ENCODE data around the gene C4orf50. TPM values are rescaled to one million over a fixed set of nuclear protein-coding genes. Genes with fewer than 3 reads are reported as not detected.

C4orf50 gene
- total and polyA plus RNA-seq, 2 of the 8 experiments (the other 6 are each of a cell fraction or from before 2014, with no cell fraction given) = 0.08 to 0.22 TPM

DNA sequence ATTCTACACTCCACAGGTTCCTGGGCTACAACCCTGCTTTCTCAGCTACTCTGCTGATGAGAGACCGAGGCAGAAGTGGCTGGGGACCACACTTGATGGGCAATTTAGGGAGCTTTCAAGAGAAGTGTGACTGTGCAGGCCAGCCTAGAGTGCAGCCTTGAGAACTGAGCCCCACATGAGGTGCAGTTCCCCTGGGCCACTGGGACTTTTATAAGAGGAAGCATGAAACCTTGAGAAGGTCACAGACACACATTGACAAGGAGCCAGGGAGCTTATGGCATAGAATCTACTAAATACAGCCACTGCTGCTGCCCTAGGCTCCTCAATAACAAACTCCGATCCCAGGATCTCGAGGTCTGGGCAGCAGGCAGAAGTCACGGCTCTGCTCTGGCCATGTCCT lies 13.1 kb downstream of the C4orf50 start:
- CTCF ChIA-PET (ENCODE audit: partially characterized antibody) = interaction anchor here (0.8 to 2.5 kb wide), 8 partner anchors 9 to 105 kb away, joined by 3 to 13 read pairs (median 4); partner anchors contain the start of gene C4orf50
- no peak overlapping the region for H3K27ac ChIP-seq (ENCODE audit: low read depth, low read length)
- no peak overlapping the region for H3K23ac ChIP-seq (ENCODE audit: insufficient read length)
- no peak overlapping the region for H2BK12ac ChIP-seq (ENCODE audit: low read depth, low read length)
- H3K79me1 ChIP-seq (ENCODE audit: low read depth, low read length) = no peaks in the 10 kb centered on the region
- no peak overlapping the region for H2AFZ ChIP-seq (ENCODE audit: low read length)
- peaks cover 0 to 22% (median 17%) of the 10 kb centered on the region in 4 experiments; a peak in 6 of 7 replicates for H3K27me3 ChIP-seq (replicated peaks in 1 of 4; ENCODE audit: control insufficient read depth in 3 of 4, extremely low read depth in 1 of 4, insufficient read depth in 3 of 4, low read length in 3 of 4)
- no peaks in the 10 kb centered on the region for H3K79me2 ChIP-seq (ENCODE audit: control insufficient read depth in 1 of 2, insufficient read depth in 2 of 2, low read length in 2 of 2)
- H3K4me1 ChIP-seq (replicated peaks in 1 of 4; ENCODE audit: control insufficient read depth in 3 of 4, insufficient read depth in 4 of 4, low read length in 3 of 4) = no peaks in the 10 kb centered on the region
- no peak overlapping the region for H4K91ac ChIP-seq (replicated peaks; ENCODE audit: insufficient read length, low read length)
- H3K4me3 ChIP-seq (ENCODE audit: extremely low read depth in 1 of 4, insufficient read depth in 2 of 4, low read depth in 3 of 4, low read length in 4 of 4) = no peak overlapping the region
- no peak overlapping the region for H2BK120ac ChIP-seq (replicated peaks; ENCODE audit: low read depth, low read length)
- H3K18ac ChIP-seq (ENCODE audit: extremely low read depth, low read length) = no peak overlapping the region
- no peak overlapping the region for H3K9ac ChIP-seq (replicated peaks in 1 of 4; ENCODE audit: extremely low read depth in 1 of 4, low read depth in 3 of 4, low read length in 3 of 4)
- peaks cover 0 to 6% of the 10 kb centered on the region in 2 experiments for H4K20me1 ChIP-seq (replicated peaks in 1 of 2; ENCODE audit: control insufficient read depth in 1 of 2, insufficient read depth in 2 of 2, low read length in 2 of 2)
- H4K8ac ChIP-seq (ENCODE audit: extremely low read depth, insufficient read depth, low read length) = no peak overlapping the region
- peaks cover 16% of the 10 kb centered on the region; the same call in 1 of the 2 replicates for H3K23me2 ChIP-seq (ENCODE audit: low read depth, low read length)
- peaks cover 0 to 7% of the 10 kb centered on the region in 2 experiments; a peak in 1 of 4 replicates for H3K9me3 ChIP-seq (ENCODE audit: insufficient read depth in 2 of 2, low read depth in 1 of 2, low read length in 1 of 2)
- no peaks in the 10 kb centered on the region for H3K36me3 ChIP-seq (ENCODE audit: control insufficient read depth in 2 of 4, insufficient read depth in 4 of 4, low read length in 3 of 4)
- no peak overlapping the region for H3K14ac ChIP-seq (ENCODE audit: insufficient read length)
- H3K56ac ChIP-seq (replicated peaks; ENCODE audit: insufficient read length, low read depth, low read length) = no peak overlapping the region
- H4K5ac ChIP-seq (ENCODE audit: insufficient read length, low read depth, low read length) = no peak overlapping the region
- FAIRE-seq (no peak), DNase-seq (ENCODE audit: low read depth in 1 of 2, low spot score in 2 of 2) (no peak)
- H2BK15ac ChIP-seq (ENCODE audit: low read length) = no peak overlapping the region
- no peak overlapping the region for H2BK5ac ChIP-seq (ENCODE audit: low read depth, low read length)
- no peak overlapping the region for H3K4ac ChIP-seq (replicated peaks; ENCODE audit: insufficient read length, low read depth, low read length)
- H2BK20ac ChIP-seq (ENCODE audit: low read length) = no peak overlapping the region
- no peak overlapping the region for H3K4me2 ChIP-seq (ENCODE audit: insufficient read depth in 1 of 2, low read depth in 2 of 2, low read length in 2 of 2)
- WGBS, 2 experiments (ENCODE audit: extremely low coverage in 1 of 2, insufficient coverage in 1 of 2, insufficient read length in 1 of 2, insufficient replicate concordance in 2 of 2, low coverage in 1 of 2, low lambda C conversion rate in 2 of 2, missing lambda C conversion rate in 1 of 2) = 87% methylated on average over 4 of the region's 4 CpGs; no CpG with 5 or more reads in 1 of the 2 experiments
- POLR2A ChIA-PET (ENCODE audit: partially characterized antibody) = no interaction called here
- no peak overlapping the region for H2AK5ac ChIP-seq (ENCODE audit: low read depth, low read length)

Measured in H1 (cell line).